ENCODE measurements around the gene INSC. TPM values are rescaled to one million over a fixed set of nuclear protein-coding genes. Genes with fewer than 3 reads are reported as not detected.

INSC gene
- total and polyA plus RNA-seq, 2 of the 4 experiments (the other 2 are of a cell fraction), result 0.53 to 1.4 TPM

DNA sequence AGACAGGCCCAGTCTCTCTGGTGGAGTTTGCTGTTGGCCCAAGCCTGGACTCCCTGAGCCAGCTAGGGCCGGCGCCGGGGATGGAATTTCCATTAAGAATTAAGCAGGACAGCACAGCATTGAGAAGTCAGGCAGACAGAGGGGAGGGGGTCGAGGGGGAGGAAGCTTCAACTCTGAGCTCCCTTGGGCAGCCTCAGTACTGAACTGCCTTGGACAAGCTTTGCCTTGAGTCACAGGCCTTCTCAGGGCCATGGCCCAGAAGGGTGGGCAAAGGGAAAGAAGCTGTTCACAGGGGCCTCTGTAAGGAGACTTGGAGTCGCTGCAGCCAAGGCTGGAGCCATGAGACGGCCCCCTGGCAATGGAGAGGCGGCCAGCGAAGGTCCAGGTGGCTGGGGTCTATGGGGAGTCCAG lies 2.6 kb upstream of the INSC start:
- Histone ChIP-seq H3K9me3 (ENCODE audit: control insufficient read depth, insufficient read depth, low read length) (no peaks in the 10 kb centered on the region), H4K91ac (ENCODE audit: insufficient read depth, low read depth, low read length) (peak overlapping the region; percentile 66), H2AK9ac (replicated peaks; ENCODE audit: low read depth, low read length, poor library complexity) (no peak overlapping the region), H3K9ac (ENCODE audit: low read depth, low read length) (no peak overlapping the region), H4K8ac (ENCODE audit: low read depth in 2 of 2, low read length in 2 of 2) (peak overlapping the region in 1 of 2 experiments; percentile 59; a peak in 1 of 4 replicates), H2BK20ac (ENCODE audit: low read depth, low read length) (peak overlapping the region; percentile 33; the same call in 1 of the 2 replicates), H2AK5ac (ENCODE audit: low read depth, low read length) (peak overlapping the region; percentile 55; the same call in 1 of the 2 replicates), H3K27me3 (ENCODE audit: control insufficient read depth, insufficient read depth, low read length) (no peaks in the 10 kb centered on the region), H2BK120ac (ENCODE audit: low read depth, low read length) (peak overlapping the region; percentile 76), H3K23ac (ENCODE audit: low read depth, low read length) (no peak overlapping the region), H3K14ac (replicated peaks; ENCODE audit: low read depth, low read length) (no peak overlapping the region), H3K4ac (ENCODE audit: low read depth, low read length) (peak overlapping the region; percentile 66), H3K27ac (ENCODE audit: insufficient read depth, low read length) (no peak overlapping the region; the same call in 1 of the 2 replicates), H3K4me3 (ENCODE audit: insufficient read depth, low read depth, low read length) (no peak overlapping the region), H4K20me1 (ENCODE audit: insufficient read depth, low read length) (no peaks in the 10 kb centered on the region), H3K79me1 (ENCODE audit: low read depth in 1 of 2, low read length in 2 of 2) (peaks cover 0 to 12% of the 10 kb centered on the region in 2 experiments; a peak in 1 of 4 replicates), H2BK5ac (ENCODE audit: low read depth, low read length, poor library complexity, severe bottlenecking) (no peak overlapping the region), H3K4me1 (ENCODE audit: control insufficient read depth, insufficient read depth, low read length) (peaks cover 16% of the 10 kb centered on the region), H3K4me2 (ENCODE audit: low read depth, low read length) (no peak overlapping the region), H3K56ac (ENCODE audit: extremely low read depth, insufficient read depth, low read length) (no peak overlapping the region), H3K9me1 (ENCODE audit: insufficient read depth, low read length) (peaks cover 19% of the 10 kb centered on the region), H2BK15ac (ENCODE audit: low read depth, low read length) (no peak overlapping the region; the same call in 2 of the 3 replicates), H2AFZ (replicated peaks; ENCODE audit: low read length, poor library complexity) (no peak overlapping the region), H3K36me3 (ENCODE audit: control insufficient read depth, insufficient read depth, low read length) (no peaks in the 10 kb centered on the region), H3K18ac (ENCODE audit: low read depth, low read length) (no peak overlapping the region), H4K5ac (ENCODE audit: low read depth, low read length) (peak overlapping the region; percentile 64; the same call in 1 of the 2 replicates)
- DNase-seq, result no peak
- ATAC-seq (ENCODE audit: low read depth), result no peak
- TF ChIP-seq POLR2A (IDR thresholded peaks at IDR 0.05; ENCODE audit: low read depth, low read length) (no peak), FOS (IDR thresholded peaks at IDR 0.05; ENCODE audit: low read depth, low read length) (no peak), CEBPB (IDR thresholded peaks at IDR 0.05; ENCODE audit: low read depth, low read length) (no peak), CHD1 (IDR thresholded peaks at IDR 0.05; ENCODE audit: low read depth, low read length) (no peak), SMC3 (IDR thresholded peaks at IDR 0.05; ENCODE audit: low read depth, low read length) (no peak)
- TF ChIP-seq, protein P1, sequence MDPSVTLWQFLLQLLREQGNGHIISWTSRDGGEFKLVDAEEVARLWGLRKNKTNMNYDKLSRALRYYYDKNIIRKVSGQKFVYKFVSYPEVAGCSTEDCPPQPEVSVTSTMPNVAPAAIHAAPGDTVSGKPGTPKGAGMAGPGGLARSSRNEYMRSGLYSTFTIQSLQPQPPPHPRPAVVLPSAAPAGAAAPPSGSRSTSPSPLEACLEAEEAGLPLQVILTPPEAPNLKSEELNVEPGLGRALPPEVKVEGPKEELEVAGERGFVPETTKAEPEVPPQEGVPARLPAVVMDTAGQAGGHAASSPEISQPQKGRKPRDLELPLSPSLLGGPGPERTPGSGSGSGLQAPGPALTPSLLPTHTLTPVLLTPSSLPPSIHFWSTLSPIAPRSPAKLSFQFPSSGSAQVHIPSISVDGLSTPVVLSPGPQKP (IDR thresholded peaks at IDR 0.05; ENCODE audit: borderline replicate concordance, low read depth, low read length), result no peak
- CTCF ChIA-PET, result interaction anchor here (1.0 kb wide), 1 partner anchor 47 kb away, joined by 4 read pairs; no protein-coding TSS in a partner anchor
- dilution Hi-C loops (cut with HindIII; ENCODE audit: low sequenced_read_pairs, unreplicated experiment), result no loop called here
- POLR2A ChIA-PET (ENCODE audit: unreplicated experiment), result no interaction called here
- intact Hi-C loops (cut with micrococcal nuclease), result no loop called here
- whole genome bisulfite sequencing, 2 experiments (ENCODE audit: extremely low coverage in 2 of 2, insufficient read length in 1 of 2), result 61% methylated on average over 3 of the region's 8 CpGs; no CpG with 5 or more reads in 1 of the 2 experiments
- in situ Hi-C loops (cut with MboI; ENCODE audit: low sequenced_read_pairs), result loop anchor here (5.0 kb wide), 1 partner anchor 45 kb away; no protein-coding TSS in a partner anchor
- BruUV-seq (replicated peaks), result no TSS peak
